ENCODE measurements around the gene PCBD2.

DNA sequence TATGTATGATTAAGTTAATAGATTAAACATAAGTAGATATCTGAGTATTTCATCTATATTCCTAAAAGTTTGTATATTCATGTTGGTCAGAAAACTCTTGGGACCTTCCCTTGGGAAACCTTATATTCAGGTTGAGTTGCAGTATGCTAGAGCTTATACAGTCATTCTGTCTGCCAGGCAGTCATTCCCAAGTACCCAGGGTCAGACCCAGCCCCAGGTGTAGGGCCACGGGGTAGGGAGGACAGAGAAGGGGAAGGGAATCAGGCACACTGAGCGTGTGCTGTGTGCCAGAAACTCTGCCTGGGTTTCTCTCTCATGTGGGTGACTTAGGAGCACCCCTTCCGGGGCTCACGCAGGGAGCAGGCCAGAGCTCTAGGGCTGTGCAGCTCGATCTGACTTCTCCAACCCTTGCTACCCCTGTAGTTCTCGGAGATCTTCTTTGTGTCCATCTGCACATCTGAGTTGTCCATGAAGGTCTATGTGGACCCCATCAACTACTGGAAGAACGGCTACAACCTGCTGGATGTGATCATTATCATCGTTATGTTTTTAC, 91.0 kb downstream of the PCBD2 start:
- no peak for TF ChIP-seq POLR2A (IDR thresholded peaks at IDR 0.05)
- TF ChIP-seq, protein P1, sequence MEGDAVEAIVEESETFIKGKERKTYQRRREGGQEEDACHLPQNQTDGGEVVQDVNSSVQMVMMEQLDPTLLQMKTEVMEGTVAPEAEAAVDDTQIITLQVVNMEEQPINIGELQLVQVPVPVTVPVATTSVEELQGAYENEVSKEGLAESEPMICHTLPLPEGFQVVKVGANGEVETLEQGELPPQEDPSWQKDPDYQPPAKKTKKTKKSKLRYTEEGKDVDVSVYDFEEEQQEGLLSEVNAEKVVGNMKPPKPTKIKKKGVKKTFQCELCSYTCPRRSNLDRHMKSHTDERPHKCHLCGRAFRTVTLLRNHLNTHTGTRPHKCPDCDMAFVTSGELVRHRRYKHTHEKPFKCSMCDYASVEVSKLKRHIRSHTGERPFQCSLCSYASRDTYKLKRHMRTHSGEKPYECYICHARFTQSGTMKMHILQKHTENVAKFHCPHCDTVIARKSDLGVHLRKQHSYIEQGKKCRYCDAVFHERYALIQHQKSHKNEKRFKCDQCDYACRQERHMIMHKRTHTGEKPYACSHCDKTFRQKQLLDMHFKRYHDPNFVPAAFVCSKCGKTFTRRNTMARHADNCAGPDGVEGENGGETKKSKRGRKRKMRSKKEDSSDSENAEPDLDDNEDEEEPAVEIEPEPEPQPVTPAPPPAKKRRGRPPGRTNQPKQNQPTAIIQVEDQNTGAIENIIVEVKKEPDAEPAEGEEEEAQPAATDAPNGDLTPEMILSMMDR (IDR thresholded peaks at IDR 0.05 in 4 of 5, conservative IDR thresholded peaks at IDR 0.05 in 1 of 5): no peak
